SW 1271 (cell line): ENCODE data around the gene ZNF778.
A peak's percentile ranks its signal among the peaks of the same experiment; 100 is the strongest.
"Not testable (repeated sequence)": the region's sequence is repeated elsewhere in the genome, so short reads cannot be mapped to it uniquely, and the experiment has no call there.

Experiments used
- DNase-seq, 2 experiments: peaks; one replicate each; lab custom pipeline; 2025; lab: John Stamatoyannopoulos, UW

Gene ZNF778

DNA sequence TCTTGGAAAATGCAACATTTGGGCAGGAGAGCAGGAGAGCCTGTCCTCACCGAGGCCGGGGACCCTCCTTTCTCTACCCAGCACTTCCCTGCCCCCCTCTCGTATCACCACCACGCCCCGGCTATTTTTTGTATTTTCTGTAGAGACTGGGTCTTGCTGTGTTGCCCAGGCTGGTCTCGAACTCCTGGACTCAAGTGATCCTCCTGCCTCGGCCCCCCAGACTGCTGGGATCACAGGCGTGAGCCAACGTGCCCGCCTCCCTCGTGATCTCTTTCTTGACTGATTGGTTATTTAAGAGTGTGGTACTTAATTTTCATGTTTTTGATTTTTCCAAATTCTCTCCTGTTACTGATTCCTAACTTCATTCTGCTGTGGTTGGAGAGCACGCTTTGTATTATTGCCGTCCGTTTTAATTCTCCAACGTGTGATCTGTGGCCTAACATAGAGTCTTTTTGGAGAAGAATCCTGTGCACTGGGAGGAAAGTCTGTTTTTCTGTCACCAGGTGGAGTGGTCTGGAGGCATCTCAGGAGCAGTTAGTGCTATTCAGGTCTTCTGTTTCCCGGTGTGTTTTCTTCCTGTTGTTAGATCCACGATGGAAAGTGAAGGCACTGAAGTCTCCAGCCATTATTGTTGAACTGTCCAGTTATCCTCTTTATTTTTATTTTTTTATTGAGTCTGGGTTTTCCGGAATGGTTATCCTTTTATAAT lies 40.4 kb downstream of the ZNF778 start:
- DNase-seq = peak in 1 of 2 experiments; percentile 22

GRCh38 chr16:89259901-89260300 lies 42.4 kb downstream of the ZNF778 start:
- DNase-seq = not testable (repeated sequence)

- no peak for DNase-seq
Measured at GRCh38 chr16:89261691-89262563, 44.4 kb downstream of the ZNF778 start.

DNA sequence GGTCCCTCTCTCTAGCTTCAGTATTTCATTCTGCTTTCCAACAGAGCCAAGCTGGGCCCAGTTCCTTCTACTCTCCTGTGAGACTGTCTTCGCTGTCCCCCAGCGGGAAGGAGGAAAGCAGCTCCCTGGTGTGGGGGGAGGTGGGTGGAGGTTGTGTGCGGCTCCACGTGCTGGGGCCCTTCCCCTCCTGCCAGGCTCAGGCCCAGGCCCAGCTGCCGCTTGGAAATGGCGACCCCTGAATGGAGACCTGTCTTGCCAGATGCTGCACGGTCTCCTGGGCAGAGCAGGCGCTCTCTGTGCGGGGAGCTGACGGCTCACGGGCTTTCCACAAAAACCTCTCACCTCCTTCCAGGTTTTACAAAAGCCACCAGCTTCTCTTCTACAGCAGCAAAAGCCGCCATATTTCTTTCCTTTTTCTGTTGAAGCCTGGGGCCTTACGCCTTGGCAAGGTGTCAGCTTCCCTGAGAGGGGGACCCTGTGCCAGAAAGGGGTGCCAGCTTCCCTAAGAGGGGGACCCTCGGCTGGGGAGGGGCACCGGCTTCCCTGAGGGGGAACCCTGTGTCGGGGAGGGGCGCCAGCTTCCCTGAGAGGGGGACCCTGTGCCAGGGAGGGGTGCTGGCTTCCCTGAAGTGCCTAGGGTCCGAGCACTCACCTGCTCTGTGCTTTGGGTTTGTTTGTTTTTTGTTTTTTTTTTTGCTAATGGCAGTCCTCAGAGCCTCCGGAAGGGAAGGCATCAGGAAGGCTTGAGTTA lies 47.5 kb downstream of the ZNF778 start:
- DNase-seq = no peak

- no peak for DNase-seq
Measured at GRCh38 chr16:89265647-89266046, 48.1 kb downstream of the ZNF778 start.

- DNase-seq = no peak
Measured at GRCh38 chr16:89266521-89267134, 49.1 kb downstream of the ZNF778 start.

DNA sequence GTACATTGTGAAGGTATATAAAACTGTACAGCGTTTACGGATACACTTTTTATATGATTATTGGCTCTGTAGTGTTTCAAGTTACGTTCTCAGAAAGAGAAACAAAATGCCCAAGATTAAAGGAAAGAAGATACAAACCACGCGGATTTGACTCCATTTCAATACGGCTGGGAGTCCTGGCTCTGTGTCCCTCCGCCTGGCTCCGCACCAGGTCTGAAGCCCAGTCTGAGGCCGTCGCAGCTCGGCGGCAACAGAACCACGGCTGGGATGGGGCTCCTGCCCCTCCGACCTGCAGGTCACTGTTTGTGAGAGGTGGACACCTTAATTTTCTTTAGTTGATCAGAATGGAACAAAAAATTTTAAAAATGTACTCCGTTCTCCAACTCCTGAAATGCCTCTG lies 50.2 kb downstream of the ZNF778 start:
- DNase-seq = not testable (repeated sequence)

- no peak for DNase-seq
Measured at GRCh38 chr16:89268585-89268984, 51.1 kb downstream of the ZNF778 start.

GRCh38 chr16:89268987-89269735 lies 51.7 kb downstream of the ZNF778 start:
- DNase-seq = no peak

GRCh38 chr16:89269805-89270665 lies 52.5 kb downstream of the ZNF778 start:
- DNase-seq = no peak

DNA sequence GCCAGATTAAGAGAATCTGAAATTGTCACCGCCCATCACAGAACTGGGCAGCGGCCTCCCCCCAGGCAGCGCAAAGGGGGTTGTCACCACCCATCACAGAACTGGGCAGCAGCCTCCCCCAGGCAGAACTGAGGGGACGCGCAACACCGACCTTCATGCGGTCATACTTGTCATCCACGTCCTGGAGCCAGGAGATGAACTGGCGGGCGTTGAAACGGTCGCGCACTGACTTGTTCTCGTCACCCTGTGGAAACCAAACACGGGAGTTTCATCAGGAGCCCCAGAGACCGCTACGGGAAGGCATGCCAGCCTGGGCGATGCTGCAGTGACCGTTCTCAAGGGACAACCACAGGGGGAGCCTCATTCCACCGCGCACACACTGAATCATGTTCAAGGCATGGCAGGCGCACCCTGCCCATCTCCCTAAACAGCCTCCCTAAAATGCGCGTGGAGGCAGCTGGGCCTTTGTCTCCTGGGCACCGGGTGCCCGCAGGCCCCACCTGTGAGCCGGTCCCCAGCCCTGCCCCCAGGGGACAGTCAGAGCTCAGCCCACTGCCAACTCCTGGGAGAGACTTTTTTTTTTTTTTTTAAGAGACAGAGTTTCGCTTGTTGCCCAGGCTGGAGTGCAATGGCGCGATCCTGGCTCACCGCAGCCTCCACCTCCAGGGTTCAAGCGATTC lies 53.3 kb downstream of the ZNF778 start:
- DNase-seq = no peak

DNA sequence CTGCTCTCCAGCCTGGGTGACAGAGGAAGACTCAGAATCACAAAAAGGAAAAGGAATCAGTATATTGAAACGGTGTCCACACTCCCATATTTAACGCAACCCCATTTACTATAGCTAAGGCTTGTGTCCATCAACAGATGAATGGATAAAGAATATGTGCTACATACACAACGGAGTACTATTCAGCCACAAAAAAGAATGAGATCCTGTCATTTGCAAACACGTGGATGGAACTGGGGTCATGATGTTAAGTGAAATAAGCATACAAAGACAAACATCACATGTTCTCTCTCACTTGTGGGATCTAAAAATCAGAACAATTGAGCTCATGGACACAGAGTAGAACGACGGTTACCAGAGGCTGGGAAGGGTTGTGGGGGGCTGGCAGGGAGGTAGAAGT lies 55.1 kb downstream of the ZNF778 start:
- no peak for DNase-seq

DNA sequence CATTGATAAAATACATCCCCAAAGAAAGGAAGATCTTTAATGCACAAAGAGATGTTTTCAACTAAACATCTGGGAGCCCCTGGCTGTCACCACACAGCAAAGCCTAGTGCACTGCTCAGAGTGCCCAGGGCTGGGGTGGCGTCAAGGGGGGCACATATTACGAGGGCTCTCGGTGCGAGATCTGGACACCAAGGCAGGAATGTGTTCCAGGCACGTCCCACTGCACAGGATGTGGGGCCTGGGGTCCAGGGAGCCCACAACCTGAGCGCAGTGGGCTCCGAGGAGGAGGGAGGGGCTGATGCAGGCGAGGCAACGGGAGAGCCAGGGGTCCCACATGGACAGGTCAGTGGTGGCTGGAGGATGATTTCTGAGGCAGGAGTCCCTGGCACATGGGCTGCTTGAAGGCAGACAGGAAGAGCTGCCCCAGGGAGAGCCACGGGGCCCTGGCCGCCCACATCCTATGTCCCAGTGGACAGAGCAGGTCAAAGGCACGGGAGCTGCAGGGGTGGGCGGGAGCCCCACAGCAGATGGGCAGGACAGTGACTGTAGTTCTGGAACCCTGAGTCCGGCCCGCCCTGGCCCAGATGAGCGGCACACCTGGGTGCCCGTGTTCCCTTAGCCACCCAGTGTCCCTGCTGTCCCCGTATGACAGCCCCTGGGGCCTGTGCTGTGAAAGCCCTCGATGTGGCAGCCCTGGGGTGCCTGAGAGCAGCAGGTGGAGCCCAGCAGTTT lies 56.4 kb downstream of the ZNF778 start:
- no peak for DNase-seq

DNA sequence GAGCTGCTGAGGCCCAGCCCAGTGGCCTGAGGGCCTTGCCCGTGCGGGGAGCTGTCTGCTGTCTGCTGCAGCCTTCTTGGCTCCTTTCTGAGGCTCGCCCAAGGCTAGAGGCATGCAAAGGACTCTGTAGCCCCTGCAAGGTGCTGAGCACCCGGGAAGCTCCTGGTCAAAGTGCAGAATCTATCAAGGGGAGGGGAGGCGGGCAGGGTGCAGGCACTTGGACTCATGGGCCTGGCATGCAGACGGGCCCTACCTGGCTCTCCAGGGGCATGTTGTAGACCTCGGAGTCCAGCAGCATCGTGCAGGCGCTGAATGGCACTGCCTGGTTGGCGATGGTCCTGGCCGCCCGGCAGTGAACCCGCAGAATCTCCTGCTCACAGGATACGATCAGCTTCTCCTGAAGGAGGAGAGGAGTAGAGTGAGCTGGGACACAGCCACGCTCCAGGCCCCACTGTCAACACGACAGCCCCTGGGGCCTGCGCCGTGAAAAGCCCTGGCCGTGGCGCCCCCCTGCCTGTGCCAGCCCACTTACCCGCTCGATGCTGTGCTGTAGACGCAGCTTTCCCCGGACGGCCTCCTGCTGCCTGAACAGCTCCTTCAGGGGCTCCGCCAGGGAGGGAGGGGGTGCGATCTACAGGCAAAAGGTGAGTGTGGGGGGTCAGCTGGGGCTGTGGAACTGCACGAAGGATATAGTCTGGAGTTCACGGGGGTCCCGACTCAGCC lies 57.2 kb downstream of the ZNF778 start:
- DNase-seq = no peak

GRCh38 chr16:89275284-89275584 lies 57.7 kb downstream of the ZNF778 start:
- no peak for DNase-seq

- no peak for DNase-seq
Measured at GRCh38 chr16:89275837-89276720, 58.6 kb downstream of the ZNF778 start.

GRCh38 chr16:89277049-89277448 lies 59.5 kb downstream of the ZNF778 start:
- no peak for DNase-seq
